BE2C (cell line): ENCODE results near the gene ABHD16B.

ENCODE experiments used
- DNase-seq: peaks from one replicate; pipeline ENCODE4 v3.0.0-alpha.2; 2020
- H3K27me3 ChIP-seq: fragments of 250-450 bp; sonication (Bioruptor Pico); 2 replicates; pipeline ENCODE4 v1.5.1; 2020; ENCODE audit warnings: mild to moderate bottlenecking
- H3K36me3 ChIP-seq: fragments of 250-450 bp; sonication (Bioruptor Pico); 2 replicates; pipeline ENCODE4 v1.5.1; 2020; ENCODE audit warnings: mild to moderate bottlenecking
- H3K4me1 ChIP-seq: fragments of 250-450 bp; sonication (Bioruptor Pico); 2 replicates; pipeline ENCODE4 v1.5.1; 2020
- H3K4me3 ChIP-seq: 2 replicates; pipeline ENCODE4 v1.5.1; 2011; ENCODE audit warnings: low read depth, low read length
- H3K9me3 ChIP-seq: fragments of 250-450 bp; sonication (Bioruptor Pico); 2 replicates; pipeline ENCODE4 v1.5.1; 2020
- CTCF ChIP-seq: IDR thresholded peaks from 2 replicates; pipeline ENCODE4 v1.5.1; 2012; ENCODE audit warnings: mild to moderate bottlenecking, low read depth, low read length

ABHD16B gene

GRCh38 chr20:63822276-63822696 lies 39.0 kb upstream of the ABHD16B start:
- no peaks in the 10 kb centered on the region for H3K36me3 ChIP-seq
- H3K27me3 ChIP-seq: no peaks in the 10 kb centered on the region; the same call in 1 of the 2 replicates
- DNase-seq: no peak
- no peak overlapping the region for H3K4me3 ChIP-seq
- no peaks in the 10 kb centered on the region for H3K4me1 ChIP-seq
- no peaks in the 10 kb centered on the region for H3K9me3 ChIP-seq
- TF ChIP-seq CTCF: no peak

GRCh38 chr20:63823691-63824311 lies 37.5 kb upstream of the ABHD16B start:
- Histone ChIP-seq H3K27me3 (peaks cover 3% of the 10 kb centered on the region), H3K9me3 (no peaks in the 10 kb centered on the region), H3K36me3 (no peaks in the 10 kb centered on the region), H3K4me3 (no peak overlapping the region), H3K4me1 (no peaks in the 10 kb centered on the region)
- no peak for DNase-seq
- TF ChIP-seq CTCF: no peak

- no peak overlapping the region for H3K4me3 ChIP-seq
- no peaks in the 10 kb centered on the region for H3K36me3 ChIP-seq
- no peaks in the 10 kb centered on the region for H3K9me3 ChIP-seq
- no peak for DNase-seq
- no peaks in the 10 kb centered on the region for H3K4me1 ChIP-seq
- H3K27me3 ChIP-seq: peaks cover 20% of the 10 kb centered on the region
- no peak for TF ChIP-seq CTCF
Observed at GRCh38 chr20:63825331-63826118, 35.8 kb upstream of the ABHD16B start.

- TF ChIP-seq CTCF: no peak
- Histone ChIP-seq H3K4me3 (no peak overlapping the region), H3K27me3 (peaks cover 26% of the 10 kb centered on the region), H3K4me1 (no peaks in the 10 kb centered on the region), H3K9me3 (no peaks in the 10 kb centered on the region), H3K36me3 (no peaks in the 10 kb centered on the region)
- DNase-seq: no peak
Observed at GRCh38 chr20:63826753-63827152, 34.5 kb upstream of the ABHD16B start.

GRCh38 chr20:63828124-63828523 lies 33.2 kb upstream of the ABHD16B start:
- no peak for DNase-seq
- Histone ChIP-seq H3K4me3 (no peak overlapping the region), H3K27me3 (peaks cover 32% of the 10 kb centered on the region), H3K36me3 (no peaks in the 10 kb centered on the region), H3K9me3 (no peaks in the 10 kb centered on the region), H3K4me1 (no peaks in the 10 kb centered on the region)
- TF ChIP-seq CTCF: no peak

- Histone ChIP-seq H3K36me3 (no peaks in the 10 kb centered on the region), H3K4me1 (no peaks in the 10 kb centered on the region), H3K4me3 (no peak overlapping the region), H3K27me3 (peaks cover 32% of the 10 kb centered on the region), H3K9me3 (no peaks in the 10 kb centered on the region)
- DNase-seq: no peak
- TF ChIP-seq CTCF: no peak
Observed at GRCh38 chr20:63828545-63828944, 32.8 kb upstream of the ABHD16B start.
